ENCODE measurements around the gene TTF1. TPM values are rescaled to one million over a fixed set of nuclear protein-coding genes. Genes with fewer than 3 reads are reported as not detected.

Gene TTF1
- total and polyA plus RNA-seq, 2 of the 13 experiments (the other 11 are each of a cell fraction or from before 2014, with no cell fraction given) = 3.4 to 9.8 TPM

GRCh38 chr9:132406554-132407122 lies at the start of gene TTF1 (continued):
- TF ChIP-seq ZNF781 (CRISPR knock-in tag; IDR thresholded peaks at IDR 0.05; ENCODE audit: borderline replicate concordance, not compliant biosample characterization) (no peak), ZNF138 (CRISPR knock-in tag; IDR thresholded peaks at IDR 0.05; ENCODE audit: low read depth) (no peak), HIVEP1 (CRISPR knock-in tag; IDR thresholded peaks at IDR 0.05) (no peak), CHCHD3 (CRISPR knock-in tag; IDR thresholded peaks at IDR 0.05) (no peak), POLR2AphosphoS5 (IDR thresholded peaks at IDR 0.05; ENCODE audit: low read depth, low read length) (peak; percentile 76), PITX1 (CRISPR knock-in tag; IDR thresholded peaks at IDR 0.05) (no peak), LCORL (IDR thresholded peaks at IDR 0.05) (no peak), LCORL (CRISPR knock-in tag; IDR thresholded peaks at IDR 0.05) (no peak), POLR2A (IDR thresholded peaks at IDR 0.05; ENCODE audit: insufficient read depth in 1 of 2, low read depth in 2 of 2, low read length in 2 of 2) (peak; percentile 69 to 84), ATF3 (CRISPR knock-in tag; IDR thresholded peaks at IDR 0.05) (no peak), ZNF230 (CRISPR knock-in tag; IDR thresholded peaks at IDR 0.05) (no peak), REST (IDR thresholded peaks at IDR 0.05; ENCODE audit: borderline replicate concordance in 1 of 2, low read depth in 1 of 2, low read length in 2 of 2) (no peak), REL (CRISPR knock-in tag; conservative IDR thresholded peaks at IDR 0.05) (no peak), UBTF (CRISPR knock-in tag; IDR thresholded peaks at IDR 0.05) (0 out of 2 replicates have a peak, but pooled peaks have one; percentile 32), RERE (CRISPR knock-in tag; IDR thresholded peaks at IDR 0.05; ENCODE audit: low read depth) (no peak), NONO (IDR thresholded peaks at IDR 0.05) (no peak), NONO (CRISPR knock-in tag; conservative IDR thresholded peaks at IDR 0.05) (peak; percentile 32; the same call in 1 of the 2 replicates), ZBTB7B (CRISPR knock-in tag; IDR thresholded peaks at IDR 0.05) (no peak), MAF1 (CRISPR knock-in tag; IDR thresholded peaks at IDR 0.05; ENCODE audit: borderline replicate concordance) (no peak), ZNF354B (CRISPR knock-in tag; IDR thresholded peaks at IDR 0.05) (no peak)

Measured in HepG2 (cell line).